Measurements from ENCODE around the gene PIEZO1. TPM values are rescaled to one million over a fixed set of nuclear protein-coding genes. Genes with fewer than 3 reads are reported as not detected.

The PIEZO1 gene
- total RNA-seq, 2 experiments from 2014 or later = 308 to 323 TPM

DNA sequence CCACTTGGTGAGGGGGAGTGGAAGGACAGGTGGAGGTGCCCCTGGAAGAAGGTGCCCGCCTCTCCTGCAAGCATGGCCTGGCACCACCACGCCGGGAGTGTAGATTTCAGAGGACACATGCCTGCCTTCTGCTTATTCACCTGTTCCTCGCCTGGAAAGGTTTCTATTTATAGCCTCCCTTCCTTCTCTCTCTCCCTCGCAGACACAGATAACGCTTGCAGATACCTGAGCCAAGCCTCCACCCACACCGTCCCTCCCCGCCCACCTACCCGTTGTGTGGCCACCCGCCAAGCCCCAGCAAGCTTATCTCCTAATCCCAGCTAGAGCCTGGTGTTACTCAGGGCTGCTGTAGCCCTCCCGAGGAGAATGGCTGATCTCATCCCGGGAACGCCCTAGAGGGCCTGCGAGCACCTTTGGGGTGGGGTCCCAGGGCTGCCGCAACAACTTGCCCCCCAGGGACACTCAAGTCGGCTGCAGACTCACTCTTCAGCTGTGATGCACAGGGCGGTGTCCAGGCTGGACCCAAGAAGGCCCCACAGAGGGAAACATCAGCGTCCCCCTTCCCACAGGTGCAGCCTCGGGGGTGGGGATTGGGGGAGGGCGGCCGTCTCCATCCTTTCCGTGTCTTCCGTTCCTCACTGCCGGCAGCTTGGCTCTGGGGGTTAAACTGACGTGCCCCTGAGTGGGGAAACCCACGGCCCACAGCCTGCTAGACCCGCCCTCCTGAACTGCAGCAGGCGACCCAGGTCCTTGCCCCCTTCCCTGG is 96.8 kb downstream of the PIEZO1 start:
- DNase-seq = no peak
- Mint-ChIP-seq H3K27me3 (no peaks in the 10 kb centered on the region), H3K27ac (no peak overlapping the region), H3K4me3 (no peak overlapping the region), H3K4me1 (peaks cover 62% of the 10 kb centered on the region), H3K36me3 (ENCODE audit: low read depth) (peaks cover 5% of the 10 kb centered on the region), H3K9me3 (no peaks in the 10 kb centered on the region)
- ChIA-PET CTCF (interaction anchor here (1.4 kb wide), 1 partner anchor 17 kb away, joined by 4 read pairs; no protein-coding TSS in a partner anchor), POLR2A (interaction anchor here (0.6 to 4.7 kb wide), 8 partner anchors 10 to 68 kb away, joined by 3 to 41 read pairs (median 5); partner anchors contain the start of genes CTU2, MVD and RNF166)

DNA sequence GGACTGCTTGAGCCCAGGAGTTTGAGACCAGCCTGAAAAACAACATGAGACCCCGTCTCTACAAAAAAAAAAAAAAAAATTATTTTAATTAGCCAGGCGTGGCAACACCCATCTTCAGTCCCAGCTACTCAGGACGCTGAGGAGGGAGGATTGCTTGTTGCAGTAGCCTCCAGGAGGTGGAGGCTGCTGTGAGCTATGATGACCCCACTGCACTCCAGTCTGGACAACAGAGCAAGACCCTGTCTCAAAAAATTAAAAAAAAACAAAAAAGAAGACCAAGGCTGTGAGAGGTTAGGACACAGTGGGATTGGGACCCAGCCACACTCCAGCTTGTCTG is 97.4 kb downstream of the PIEZO1 start:
- Mint-ChIP-seq H3K4me1 (peaks cover 60% of the 10 kb centered on the region), H3K4me3 (no peak overlapping the region), H3K27ac (no peak overlapping the region), H3K36me3 (ENCODE audit: low read depth) (peaks cover 5% of the 10 kb centered on the region), H3K27me3 (no peaks in the 10 kb centered on the region), H3K9me3 (no peaks in the 10 kb centered on the region)
- ChIA-PET POLR2A (interaction anchor here (0.6 to 4.7 kb wide), 8 partner anchors 10 to 67 kb away, joined by 3 to 41 read pairs (median 5); partner anchors contain the start of genes CTU2, MVD and RNF166), CTCF (interaction anchor here (1.4 kb wide), 1 partner anchor 18 kb away, joined by 4 read pairs; no protein-coding TSS in a partner anchor)
- DNase-seq = no peak

DNA sequence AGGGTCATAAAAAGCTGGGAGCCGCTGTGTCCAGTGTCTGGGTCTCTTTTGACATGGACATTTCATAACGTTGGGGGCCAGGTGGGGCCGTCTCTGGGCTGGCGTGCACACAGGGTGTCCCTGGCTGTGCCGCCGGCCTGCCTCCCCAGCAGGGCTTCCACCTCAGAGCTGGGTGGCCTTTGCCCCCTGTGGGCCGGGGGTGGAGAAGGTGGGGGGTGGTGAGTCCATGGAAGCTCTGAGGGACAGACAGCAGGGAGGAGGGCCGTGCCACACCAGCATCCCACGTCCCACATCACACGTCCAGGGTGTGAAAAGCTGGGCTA is 97.8 kb downstream of the PIEZO1 start:
- DNase-seq = no peak
- no peak overlapping the region for H3K4me3 Mint-ChIP-seq
- peaks cover 7% of the 10 kb centered on the region for H3K36me3 Mint-ChIP-seq (ENCODE audit: low read depth)
- H3K9me3 Mint-ChIP-seq = no peaks in the 10 kb centered on the region
- H3K27me3 Mint-ChIP-seq = no peaks in the 10 kb centered on the region
- POLR2A ChIA-PET = interaction anchor here (0.6 to 4.7 kb wide), 8 partner anchors 11 to 50 kb away, joined by 3 to 41 read pairs (median 5); partner anchors contain the start of genes CTU2, MVD and RNF166
- CTCF ChIA-PET = interaction anchor here (1.4 kb wide), 1 partner anchor 18 kb away, joined by 4 read pairs; no protein-coding TSS in a partner anchor
- peaks cover 59% of the 10 kb centered on the region for H3K4me1 Mint-ChIP-seq
- H3K27ac Mint-ChIP-seq = no peak overlapping the region

DNA sequence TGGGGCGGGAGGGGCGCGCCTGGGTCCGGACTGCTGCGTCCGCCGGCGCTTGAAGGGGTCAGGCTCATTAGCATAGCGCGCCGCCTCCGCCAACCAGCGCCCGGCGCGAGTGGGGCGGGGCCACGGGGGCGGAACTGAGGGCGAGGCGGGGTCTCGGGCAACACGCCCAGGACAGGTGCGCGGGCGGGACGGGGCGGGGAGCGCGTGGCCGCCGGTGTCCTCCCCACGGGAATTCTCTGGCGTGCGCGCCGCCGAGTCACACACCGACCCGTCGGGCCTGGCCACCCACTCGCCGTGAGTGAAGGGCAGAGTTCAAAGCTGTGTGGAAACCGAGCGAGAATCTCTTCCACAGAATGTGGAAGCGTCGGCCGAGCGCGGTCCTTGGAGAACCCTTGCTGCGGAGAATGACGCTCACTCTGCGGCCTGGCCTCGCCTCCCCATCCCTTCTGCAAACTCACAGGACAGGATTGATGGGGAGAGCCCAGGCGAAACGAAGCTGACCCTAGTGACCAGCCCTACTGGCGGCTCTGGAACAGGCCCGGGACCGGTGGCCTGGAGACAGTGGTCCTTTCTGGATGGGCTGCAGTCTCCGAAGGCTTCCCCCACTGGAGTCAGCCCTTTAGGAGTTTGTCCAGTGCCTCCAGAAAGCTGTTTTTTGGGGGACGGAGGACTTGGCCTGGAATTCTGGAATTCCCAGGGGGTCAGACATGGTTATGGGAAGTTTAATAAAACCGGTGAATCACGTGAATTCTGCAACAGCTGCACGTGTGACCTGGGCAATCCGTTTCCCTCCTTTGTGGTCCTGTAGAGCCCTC is 98.4 kb downstream of the PIEZO1 start, which contains the start of gene SNAI3:
TSS of gene SNAI3 (minus strand) at position 69 of the 815 bp plus-strand sequence. CDS start 101 bp downstream, outside the sequence.
- H3K27me3 Mint-ChIP-seq = no peaks in the 10 kb centered on the region
- H3K4me3 Mint-ChIP-seq = peak within 1 kb of the TSS; percentile 76
- ChIA-PET CTCF (interaction anchor here (1.4 kb wide), 1 partner anchor 19 kb away, joined by 4 read pairs; no protein-coding TSS in a partner anchor), POLR2A (interaction anchor here (0.6 to 4.7 kb wide), 8 partner anchors 11 to 1188 kb away, joined by 3 to 41 read pairs (median 5); partner anchors contain the start of genes CTU2, MVD and RNF166)
- peak; percentile 90 for DNase-seq
- peaks cover 11% of the 10 kb centered on the region for H3K36me3 Mint-ChIP-seq (ENCODE audit: low read depth)
- peak within 1 kb of the TSS; percentile 44 for H3K27ac Mint-ChIP-seq
- no peaks in the 10 kb centered on the region for H3K9me3 Mint-ChIP-seq
- H3K4me1 Mint-ChIP-seq = peaks cover 59% of the 10 kb centered on the region

DNA sequence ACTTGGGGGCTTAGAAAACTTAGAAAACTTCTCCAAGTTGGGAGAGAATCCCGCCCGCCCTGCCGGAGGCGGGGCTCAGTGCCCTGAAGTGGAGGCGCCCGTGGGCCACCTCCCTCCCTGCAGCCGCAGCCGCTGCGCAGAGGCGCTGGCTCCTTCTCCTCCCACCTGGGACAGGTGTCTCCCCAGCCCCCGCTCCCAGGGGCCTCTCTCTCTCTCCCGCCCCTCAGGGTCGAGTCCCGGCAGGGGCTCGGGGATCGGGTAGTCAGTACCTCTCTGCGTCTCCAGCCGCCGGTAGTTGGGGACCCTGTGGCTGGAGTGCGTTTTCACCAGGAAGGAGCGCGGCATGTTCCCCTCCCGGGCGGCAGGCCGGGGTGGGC is 99.0 kb downstream of the PIEZO1 start:
- Mint-ChIP-seq H3K27ac (peak overlapping the region; percentile 44), H3K36me3 (ENCODE audit: low read depth) (peaks cover 17% of the 10 kb centered on the region), H3K4me3 (peak overlapping the region; percentile 76), H3K27me3 (no peaks in the 10 kb centered on the region), H3K9me3 (no peaks in the 10 kb centered on the region), H3K4me1 (peaks cover 59% of the 10 kb centered on the region)
- ChIA-PET CTCF (interaction anchor here (1.9 kb wide), 1 partner anchor 16 kb away, joined by 6 read pairs; no protein-coding TSS in a partner anchor), POLR2A (interaction anchor here (1.2 to 4.7 kb wide), 4 partner anchors 15 to 49 kb away, joined by 3 to 41 read pairs (median 9); partner anchors contain the start of genes CTU2 and RNF166)
- no peak for DNase-seq

DNA sequence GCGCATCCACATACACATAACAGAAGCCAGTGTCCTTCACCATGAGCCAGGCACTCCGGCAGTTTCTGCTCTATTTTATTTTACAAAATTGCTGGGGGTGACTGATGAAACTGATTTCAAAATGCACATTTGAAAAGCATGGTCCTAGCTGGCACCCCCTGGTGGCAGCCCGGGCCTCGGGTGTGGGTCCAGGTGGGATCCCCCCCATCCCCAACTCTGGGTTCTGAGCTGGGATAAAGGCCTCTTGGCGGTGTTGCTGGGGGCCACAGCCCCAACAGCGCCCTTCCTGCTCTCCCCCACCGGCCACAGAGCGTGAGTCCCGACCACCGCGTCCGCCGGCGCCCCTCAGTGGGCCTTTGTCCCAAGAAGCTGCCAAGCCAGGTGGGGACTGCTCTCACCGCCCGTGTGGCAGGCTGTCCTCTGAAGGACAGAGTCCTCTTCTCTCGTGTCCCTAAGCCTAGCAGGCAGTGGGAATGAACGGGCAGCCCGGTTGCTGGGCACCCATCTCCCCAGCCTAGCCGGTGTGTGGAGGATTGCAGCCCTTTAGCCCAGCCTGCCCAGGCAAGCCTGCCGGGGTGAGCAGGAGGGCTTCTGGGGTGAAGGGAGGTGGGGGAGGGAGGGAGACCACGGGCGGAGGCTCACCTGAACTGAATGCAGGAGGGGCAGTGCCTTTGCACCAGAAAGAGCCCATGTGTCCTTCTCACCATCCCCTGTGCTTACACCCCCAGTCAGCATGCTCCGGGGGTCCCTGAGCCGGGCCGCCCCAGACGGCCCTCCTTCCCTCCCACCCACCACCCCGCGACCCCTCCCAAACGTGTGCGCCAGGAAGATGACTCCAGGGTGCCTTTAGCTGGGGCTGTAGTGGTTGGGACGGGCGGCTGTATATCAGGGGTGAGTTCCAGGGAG is 99.6 kb downstream of the PIEZO1 start:
- Mint-ChIP-seq H3K27me3 (no peaks in the 10 kb centered on the region), H3K4me3 (peak overlapping the region; percentile 76)

DNA sequence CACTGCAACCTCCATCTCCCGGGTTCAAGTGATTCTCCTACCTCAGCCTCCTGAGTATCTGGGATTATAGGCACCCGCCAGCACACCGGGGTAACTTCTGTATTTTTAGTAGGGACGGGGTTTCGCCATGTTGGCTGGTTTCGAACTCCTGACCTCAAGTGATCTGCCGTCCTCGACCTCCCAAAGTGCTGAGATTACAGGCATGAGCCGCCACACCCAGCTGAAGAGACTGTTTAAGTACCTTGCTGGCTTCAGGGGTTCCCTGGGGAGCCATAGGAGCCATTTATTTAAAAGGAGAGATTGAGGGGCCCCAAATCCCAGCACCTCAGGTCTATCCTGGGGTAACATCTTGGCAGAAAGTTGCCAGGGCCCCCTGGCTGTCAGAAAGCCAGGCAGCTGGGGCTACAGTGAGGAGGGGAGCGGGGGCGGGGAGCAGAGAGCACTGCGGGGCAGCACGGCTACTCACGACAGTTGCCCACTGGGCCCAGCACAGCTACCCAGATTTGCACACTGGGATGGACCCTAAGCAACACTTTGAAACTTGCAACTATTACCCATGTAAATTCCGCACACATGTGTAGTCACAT is 100.4 kb downstream of the PIEZO1 start:
- ChIA-PET POLR2A (interaction anchor here (1.0 to 4.7 kb wide), 5 partner anchors 16 to 96 kb away, joined by 3 to 41 read pairs (median 3); no protein-coding TSS in a partner anchor), CTCF (interaction anchor here (0.6 to 1.9 kb wide), 8 partner anchors 9 to 95 kb away, joined by 3 to 7 read pairs (median 4); no protein-coding TSS in a partner anchor)
- H3K4me1 Mint-ChIP-seq = peaks cover 52% of the 10 kb centered on the region
- H3K9me3 Mint-ChIP-seq = no peaks in the 10 kb centered on the region
- DNase-seq = no peak
- peaks cover 22% of the 10 kb centered on the region for H3K36me3 Mint-ChIP-seq (ENCODE audit: low read depth)
- no peak overlapping the region for H3K27ac Mint-ChIP-seq
- H3K4me3 Mint-ChIP-seq = peak overlapping the region; percentile 76
- H3K27me3 Mint-ChIP-seq = no peaks in the 10 kb centered on the region

More for the DNA sequence above, 99.6 kb downstream of the PIEZO1 start:
- peaks cover 57% of the 10 kb centered on the region for H3K4me1 Mint-ChIP-seq
- peak; percentile 66 for DNase-seq
- H3K9me3 Mint-ChIP-seq = no peaks in the 10 kb centered on the region
- ChIA-PET CTCF (interaction anchor here (0.6 to 1.9 kb wide), 8 partner anchors 9 to 94 kb away, joined by 3 to 7 read pairs (median 4); no protein-coding TSS in a partner anchor), POLR2A (interaction anchor here (0.6 to 4.7 kb wide), 6 partner anchors 11 to 97 kb away, joined by 3 to 41 read pairs (median 3); no protein-coding TSS in a partner anchor)
- H3K27ac Mint-ChIP-seq = peak overlapping the region; percentile 44
- peaks cover 22% of the 10 kb centered on the region for H3K36me3 Mint-ChIP-seq (ENCODE audit: low read depth)

DNA sequence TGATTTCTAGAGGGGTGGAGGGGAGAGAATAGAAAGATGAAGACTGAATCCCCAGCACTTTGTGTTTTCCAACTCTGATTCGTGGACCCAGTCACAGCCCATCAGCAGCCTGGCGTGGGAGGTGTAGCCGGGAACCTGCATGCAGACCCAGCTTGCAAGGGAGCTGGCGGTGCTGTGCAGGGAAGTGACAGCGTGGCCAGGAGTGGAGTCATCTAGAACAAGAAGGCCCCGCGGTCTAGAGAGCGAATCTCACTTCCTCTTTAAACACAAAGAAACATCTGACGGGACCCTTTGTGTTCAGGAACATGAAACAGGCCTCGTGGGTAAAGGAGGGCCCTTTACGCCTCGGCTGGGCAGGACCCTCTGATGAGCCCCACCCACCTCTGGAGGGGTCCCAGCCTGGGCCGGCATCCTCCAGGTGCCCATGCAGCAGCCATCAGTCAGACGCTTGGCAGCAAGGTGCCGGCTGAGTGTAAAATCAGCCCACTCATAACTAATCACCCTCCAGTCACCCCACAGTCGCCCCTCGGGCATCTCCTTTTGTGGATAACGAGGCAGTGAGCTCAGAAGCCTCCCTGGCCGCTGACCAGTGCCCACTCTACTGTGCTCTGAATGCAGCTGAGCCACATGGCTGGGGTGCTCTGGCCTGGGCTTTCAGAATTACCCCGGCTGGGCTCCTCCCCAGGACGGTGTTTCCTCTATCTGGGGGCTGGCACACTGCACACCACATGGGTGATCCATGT is 103.1 kb downstream of the PIEZO1 start:
- Mint-ChIP-seq H3K27me3 (no peaks in the 10 kb centered on the region), H3K36me3 (ENCODE audit: low read depth) (peaks cover 29% of the 10 kb centered on the region), H3K27ac (peak overlapping the region; percentile 92), H3K4me1 (peaks cover 41% of the 10 kb centered on the region), H3K9me3 (no peaks in the 10 kb centered on the region), H3K4me3 (peak overlapping the region; percentile 68)
- ChIA-PET POLR2A (interaction anchor here (0.8 to 4.2 kb wide), 6 partner anchors 11 to 124 kb away, joined by 3 to 48 read pairs (median 4); no protein-coding TSS in a partner anchor), CTCF (interaction anchor here (0.8 to 4.5 kb wide), 4 partner anchors 21 to 111 kb away, joined by 4 to 26 read pairs (median 6); partner anchors contain the start of gene ZC3H18)
- peak; percentile 77 for DNase-seq

DNA sequence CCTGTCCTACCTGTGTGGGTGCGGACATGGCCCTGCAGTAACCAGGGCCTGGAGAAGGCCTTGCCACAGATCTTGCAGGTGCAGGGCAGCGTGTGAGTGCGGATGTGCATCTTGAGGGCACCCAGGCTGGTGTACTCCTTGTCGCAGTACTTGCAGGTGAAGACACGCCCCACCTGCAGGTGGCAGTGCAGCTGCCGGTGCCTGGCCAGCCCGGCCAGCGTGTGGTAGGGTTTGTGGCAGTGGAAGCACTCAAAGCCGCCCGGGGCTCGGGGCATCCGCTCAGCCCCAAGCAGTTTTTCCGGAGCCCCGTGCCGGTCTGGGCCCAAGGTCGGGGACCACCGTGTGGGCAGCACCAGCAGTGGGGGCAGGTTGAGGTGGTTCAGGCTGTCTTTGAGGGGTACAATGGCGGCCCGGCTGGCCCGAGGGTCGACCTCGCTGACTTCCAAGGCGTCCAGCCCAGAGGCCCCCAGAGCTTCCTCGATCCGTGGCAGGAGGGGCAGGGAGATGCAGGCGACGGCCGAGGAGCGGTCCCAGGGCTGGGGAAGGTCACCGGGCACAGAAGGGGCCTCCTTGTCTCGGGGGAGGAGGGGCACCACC is 103.8 kb downstream of the PIEZO1 start:
- H3K27ac Mint-ChIP-seq = peak overlapping the region; percentile 92
- no peaks in the 10 kb centered on the region for H3K27me3 Mint-ChIP-seq
- H3K36me3 Mint-ChIP-seq (ENCODE audit: low read depth) = peaks cover 29% of the 10 kb centered on the region
- H3K4me1 Mint-ChIP-seq = peaks cover 41% of the 10 kb centered on the region
- CTCF ChIA-PET = interaction anchor here (0.8 to 4.5 kb wide), 5 partner anchors 21 to 111 kb away, joined by 4 to 26 read pairs (median 5); partner anchors contain the start of gene ZC3H18
- no peaks in the 10 kb centered on the region for H3K9me3 Mint-ChIP-seq
- POLR2A ChIA-PET = interaction anchor here (0.8 to 4.2 kb wide), 6 partner anchors 12 to 125 kb away, joined by 3 to 48 read pairs (median 4); no protein-coding TSS in a partner anchor
- peak; percentile 67 for DNase-seq
- H3K4me3 Mint-ChIP-seq = peak overlapping the region; percentile 68

DNA sequence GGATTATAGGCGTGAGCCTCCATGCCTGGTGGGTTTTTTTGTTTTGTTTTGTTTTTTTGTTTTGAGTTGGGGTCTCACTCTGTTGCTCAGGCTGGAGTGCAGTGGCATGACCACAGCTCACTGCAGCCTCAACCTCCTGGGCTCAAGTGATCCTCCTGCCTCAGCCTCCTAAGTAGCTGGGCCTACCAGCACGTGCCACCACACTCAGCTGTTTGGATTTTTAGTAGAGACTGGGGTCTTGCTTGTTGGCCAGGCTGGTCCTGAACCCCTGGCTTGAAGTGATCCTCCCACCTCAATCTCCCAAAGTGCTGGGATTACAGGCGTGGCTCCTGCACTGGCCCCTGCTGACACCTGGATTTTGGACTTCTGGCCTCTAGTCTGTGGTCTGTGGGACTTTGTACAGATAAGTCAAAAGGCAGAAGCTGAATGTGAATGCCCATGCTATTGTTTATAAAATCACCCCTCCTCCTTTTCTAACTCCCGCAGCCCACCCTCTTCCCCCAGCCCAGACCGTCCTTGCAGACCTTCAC is 104.4 kb downstream of the PIEZO1 start:
- Mint-ChIP-seq H3K4me3 (peak overlapping the region; percentile 68), H3K36me3 (ENCODE audit: low read depth) (peaks cover 29% of the 10 kb centered on the region), H3K4me1 (peaks cover 41% of the 10 kb centered on the region), H3K27me3 (no peaks in the 10 kb centered on the region), H3K27ac (peak overlapping the region; percentile 92), H3K9me3 (no peaks in the 10 kb centered on the region)
- ChIA-PET CTCF (interaction anchor here (1.1 to 4.5 kb wide), 5 partner anchors 22 to 120 kb away, joined by 4 to 26 read pairs (median 5); no protein-coding TSS in a partner anchor), POLR2A (interaction anchor here (0.8 to 4.2 kb wide), 5 partner anchors 11 to 125 kb away, joined by 3 to 48 read pairs (median 4); no protein-coding TSS in a partner anchor)
- DNase-seq = no peak
